SU-DHL-6 (cell line): ENCODE measurements around the gene SLC6A3.

Source experiments
- H2AFZ ChIP-seq: fragments of 200-600 bp; sonication (generic); 2 replicates; pipeline ENCODE4 v1.6.1; 2014; ENCODE audit warnings: low read depth, mild to moderate bottlenecking, moderate library complexity, mixed read lengths, antibody characterized with exemption, low read length; ENCODE audit not compliant: severe bottlenecking
- H3F3A ChIP-seq: fragments of 200-600 bp; shearing (Covaris generic); 2 replicates; pipeline ENCODE4 v1.6.0; 2016; ENCODE audit warnings: antibody characterized with exemption, mild to moderate bottlenecking; ENCODE audit not compliant: insufficient read depth
- H3K27ac ChIP-seq: fragments of 200-600 bp; sonication (generic); 2 replicates; pipeline ENCODE4 v1.5.1; 2016; ENCODE audit warnings: low read depth, mild to moderate bottlenecking, low read length, moderate library complexity, mixed read lengths
- H3K27me3 ChIP-seq: fragments of 200-600 bp; sonication (generic), shearing (Covaris generic); 2 replicates; pipeline ENCODE4 v1.6.0; 2014; ENCODE audit warnings: mild to moderate bottlenecking, low read length
- H3K36me3 ChIP-seq: fragments of 200-600 bp; sonication (generic); 2 replicates; pipeline ENCODE4 v1.6.1; 2014; ENCODE audit warnings: mild to moderate bottlenecking, low read length, mixed read lengths
- H3K4me2 ChIP-seq: fragments of 300-600, 200-600 bp; shearing (Covaris generic), sonication (generic); 2 replicates; pipeline ENCODE4 v1.6.0; 2014; ENCODE audit warnings: low read length, low read depth, mild to moderate bottlenecking; ENCODE audit not compliant: poor library complexity, severe bottlenecking
- H3K4me3 ChIP-seq: fragments of 200-600 bp; sonication (generic); 2 replicates; pipeline ENCODE4 v1.5.1; 2014; ENCODE audit warnings: antibody characterized with exemption, low read length, mild to moderate bottlenecking, mixed read lengths; ENCODE audit not compliant: insufficient read depth, poor library complexity, severe bottlenecking
- H3K79me2 ChIP-seq: fragments of 200-600 bp; sonication (generic); 2 replicates; pipeline ENCODE4 v1.6.1; 2014; ENCODE audit warnings: mild to moderate bottlenecking, low read length, moderate library complexity; ENCODE audit not compliant: insufficient read depth
- H3K9ac ChIP-seq: fragments of 200-600 bp; sonication (generic); 2 replicates; pipeline ENCODE4 v1.7.0; 2014; ENCODE audit warnings: mild to moderate bottlenecking, low read length
- H3K9me2 ChIP-seq: fragments of 200-600 bp; sonication (generic); replicated peaks from 2 replicates; pipeline ENCODE4 v1.6.1; 2014; ENCODE audit warnings: low read length; ENCODE audit not compliant: insufficient read depth
- H3K9me3 ChIP-seq: fragments of 200-600 bp; sonication (generic); 2 replicates; pipeline ENCODE4 v1.6.1; 2014; ENCODE audit warnings: low read length, mixed read lengths; ENCODE audit not compliant: insufficient read depth
- H4K20me1 ChIP-seq: fragments of 200-600 bp; sonication (generic); 2 replicates; pipeline ENCODE4 v1.6.1; 2014; ENCODE audit warnings: low read depth, mild to moderate bottlenecking, antibody characterized with exemption, low read length, moderate library complexity, mixed read lengths
- EZH2phosphoT487 ChIP-seq: fragments of 200-600 bp; sonication (generic), shearing (Covaris generic); conservative IDR thresholded peaks from 2 replicates; pipeline ENCODE4 v1.6.1; 2018; ENCODE audit warnings: mild to moderate bottlenecking, antibody characterized with exemption, low read length, moderate library complexity, mixed read lengths
- TF ChIP-seq, protein P1 (sequence below): fragments of 200-600 bp; sonication (generic); IDR thresholded peaks from one replicate; pipeline ENCODE4 v1.5.1; 2017; ENCODE audit warnings: antibody characterized with exemption, mild to moderate bottlenecking, low read length, moderate library complexity; ENCODE audit not compliant: insufficient read depth, poor library complexity, severe bottlenecking

SLC6A3 gene

DNA sequence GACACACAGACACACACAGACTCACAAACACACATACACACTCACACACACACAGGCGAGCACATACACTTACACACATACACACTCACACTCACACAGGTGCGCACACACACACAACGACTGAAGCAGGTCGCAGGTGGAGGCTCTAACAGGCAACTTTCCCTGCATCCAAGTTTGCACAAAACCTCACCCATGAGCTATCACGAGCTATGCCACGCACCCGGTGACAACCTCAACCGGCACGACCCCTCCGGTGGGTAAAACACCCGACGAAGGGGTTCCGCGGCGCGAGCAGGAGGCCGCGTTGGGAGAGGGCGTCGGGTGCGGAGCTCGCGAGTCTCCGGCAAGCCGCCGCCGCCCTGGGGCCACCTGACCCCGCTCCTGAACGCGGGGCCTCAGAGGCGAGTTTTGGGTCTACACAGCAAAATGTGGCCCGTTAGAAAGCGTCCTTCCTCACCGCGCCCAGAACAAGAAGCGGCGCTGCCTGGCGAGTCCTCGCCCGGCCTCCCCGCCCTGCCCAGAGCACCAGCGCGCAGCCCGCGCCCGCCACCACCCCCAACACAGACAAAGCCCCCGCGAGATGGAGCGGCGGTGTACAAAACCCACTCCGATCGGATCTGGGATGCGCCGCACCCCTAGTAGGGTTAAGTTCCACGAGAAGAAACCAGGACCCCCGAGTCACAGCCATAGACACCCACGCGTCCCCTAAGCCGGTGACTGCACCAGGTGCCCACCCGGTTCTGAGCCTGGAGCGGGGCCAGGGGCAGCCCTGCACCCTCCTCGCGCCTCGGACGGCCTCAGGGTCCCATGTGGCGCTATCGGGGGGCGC is 665 bp downstream of the SLC6A3 start:
- Histone ChIP-seq H3K9ac (no peak overlapping the region), H3K9me3 (no peaks in the 10 kb centered on the region), H4K20me1 (no peaks in the 10 kb centered on the region), H3K27me3 (no peaks in the 10 kb centered on the region), H3K36me3 (no peaks in the 10 kb centered on the region), H3K9me2 (no peaks in the 10 kb centered on the region), H3K4me3 (no peak overlapping the region), H3F3A (no peaks in the 10 kb centered on the region), H3K79me2 (no peaks in the 10 kb centered on the region), H3K4me2 (no peak overlapping the region), H3K27ac (no peak overlapping the region), H2AFZ (no peak overlapping the region)
- TF ChIP-seq, protein P1, sequence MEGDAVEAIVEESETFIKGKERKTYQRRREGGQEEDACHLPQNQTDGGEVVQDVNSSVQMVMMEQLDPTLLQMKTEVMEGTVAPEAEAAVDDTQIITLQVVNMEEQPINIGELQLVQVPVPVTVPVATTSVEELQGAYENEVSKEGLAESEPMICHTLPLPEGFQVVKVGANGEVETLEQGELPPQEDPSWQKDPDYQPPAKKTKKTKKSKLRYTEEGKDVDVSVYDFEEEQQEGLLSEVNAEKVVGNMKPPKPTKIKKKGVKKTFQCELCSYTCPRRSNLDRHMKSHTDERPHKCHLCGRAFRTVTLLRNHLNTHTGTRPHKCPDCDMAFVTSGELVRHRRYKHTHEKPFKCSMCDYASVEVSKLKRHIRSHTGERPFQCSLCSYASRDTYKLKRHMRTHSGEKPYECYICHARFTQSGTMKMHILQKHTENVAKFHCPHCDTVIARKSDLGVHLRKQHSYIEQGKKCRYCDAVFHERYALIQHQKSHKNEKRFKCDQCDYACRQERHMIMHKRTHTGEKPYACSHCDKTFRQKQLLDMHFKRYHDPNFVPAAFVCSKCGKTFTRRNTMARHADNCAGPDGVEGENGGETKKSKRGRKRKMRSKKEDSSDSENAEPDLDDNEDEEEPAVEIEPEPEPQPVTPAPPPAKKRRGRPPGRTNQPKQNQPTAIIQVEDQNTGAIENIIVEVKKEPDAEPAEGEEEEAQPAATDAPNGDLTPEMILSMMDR, result no peak
- TF ChIP-seq EZH2phosphoT487, result no peak

DNA sequence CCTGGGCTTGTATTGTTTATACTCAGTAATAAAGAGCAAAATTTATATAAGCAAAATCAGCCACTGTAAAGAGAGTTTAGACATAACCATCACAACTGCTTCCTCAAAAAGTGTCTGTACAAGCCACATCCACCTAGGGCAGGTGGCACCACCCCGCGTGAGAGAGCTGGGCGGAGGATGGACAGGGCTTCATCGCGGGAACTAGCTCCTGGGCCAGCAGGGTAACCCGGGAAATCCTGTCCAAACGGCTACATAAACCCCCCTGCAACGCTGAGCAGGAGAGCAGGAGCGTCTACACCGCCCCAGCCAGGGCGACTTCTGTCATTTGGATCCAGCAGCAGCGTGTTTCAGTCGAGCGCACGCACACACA is 1.3 kb downstream of the SLC6A3 start:
- Histone ChIP-seq H3K9me2 (no peaks in the 10 kb centered on the region), H3K36me3 (no peaks in the 10 kb centered on the region), H4K20me1 (no peaks in the 10 kb centered on the region), H3K4me2 (no peak overlapping the region), H3F3A (no peaks in the 10 kb centered on the region), H3K4me3 (no peak overlapping the region), H3K27ac (no peak overlapping the region), H3K9ac (no peak overlapping the region), H3K79me2 (no peaks in the 10 kb centered on the region), H3K27me3 (no peaks in the 10 kb centered on the region), H3K9me3 (no peaks in the 10 kb centered on the region), H2AFZ (no peak overlapping the region)
- no peak for TF ChIP-seq EZH2phosphoT487
- TF ChIP-seq, protein P1, result no peak

DNA sequence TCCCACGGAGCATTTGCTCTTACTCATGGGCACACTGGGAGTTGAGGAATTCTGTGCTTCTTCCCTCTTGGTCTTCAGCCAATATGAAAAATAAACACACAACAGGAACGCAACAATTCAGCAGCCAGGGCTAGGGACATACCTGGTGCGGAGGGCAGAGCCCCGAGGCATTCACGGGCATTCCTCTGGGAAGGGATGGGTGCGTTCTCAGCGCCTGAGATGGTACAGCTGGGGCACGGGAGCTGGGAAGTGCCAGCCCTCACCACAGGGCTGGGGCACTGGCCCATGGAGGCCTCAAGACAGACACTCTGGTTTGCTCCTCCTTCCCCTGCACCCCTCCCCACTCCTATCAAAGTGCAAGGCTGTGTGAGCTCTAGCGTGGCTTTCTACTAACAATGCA is 2.1 kb downstream of the SLC6A3 start:
- Histone ChIP-seq H3K79me2 (no peaks in the 10 kb centered on the region), H2AFZ (no peak overlapping the region), H4K20me1 (no peaks in the 10 kb centered on the region), H3K9me2 (no peaks in the 10 kb centered on the region), H3K27me3 (no peaks in the 10 kb centered on the region), H3K4me3 (no peak overlapping the region), H3F3A (no peaks in the 10 kb centered on the region), H3K9me3 (no peaks in the 10 kb centered on the region), H3K36me3 (no peaks in the 10 kb centered on the region), H3K27ac (no peak overlapping the region), H3K4me2 (no peak overlapping the region), H3K9ac (no peak overlapping the region)
- TF ChIP-seq, protein P1, result no peak
- no peak for TF ChIP-seq EZH2phosphoT487
